Erythroblast (primary cell): ENCODE data around the gene PDE2A.

ENCODE experiments used
- GATA1 ChIP-seq: IDR thresholded peaks from 2 replicates; pipeline ENCODE4 v1.6.1; 2011; ENCODE audit warnings: low read depth, mild to moderate bottlenecking, control low read depth, low read length, moderate library complexity
- POLR2A ChIP-seq: IDR thresholded peaks from 2 replicates; pipeline ENCODE4 v1.6.1; 2011; ENCODE audit warnings: mild to moderate bottlenecking, low read length

DNA sequence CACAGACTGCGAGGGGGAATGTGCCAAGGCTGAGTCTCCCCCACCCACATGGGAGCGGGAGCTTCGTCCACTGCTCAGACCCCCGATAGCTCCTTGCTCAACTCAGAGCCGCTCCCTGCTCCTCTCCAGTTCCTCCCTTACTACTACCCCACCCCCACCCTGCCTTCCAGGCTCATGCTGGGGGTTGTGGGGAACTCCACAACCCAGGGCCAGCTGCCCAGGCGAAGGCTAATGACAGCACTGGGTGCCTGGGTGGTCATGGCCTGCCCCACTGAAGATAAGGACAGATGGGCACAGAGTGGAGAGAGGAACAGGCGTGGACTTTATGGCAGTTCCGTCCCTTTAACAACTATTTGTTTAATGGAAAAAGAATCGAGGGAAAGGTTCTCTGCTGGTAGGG is 73.7 kb downstream of the PDE2A start:
- TF ChIP-seq POLR2A (no peak), GATA1 (no peak)
